Cortex of kidney (tissue), 1 donor: ENCODE data around the gene KIFC3.
"Not testable (repeated sequence)": the region's sequence is repeated elsewhere in the genome, so short reads cannot be mapped to it uniquely, and the experiment has no call there.

Experiments used
- DNase-seq: peaks from one replicate; lab custom pipeline; 2025; lab: John Stamatoyannopoulos, UW

Gene KIFC3

DNA sequence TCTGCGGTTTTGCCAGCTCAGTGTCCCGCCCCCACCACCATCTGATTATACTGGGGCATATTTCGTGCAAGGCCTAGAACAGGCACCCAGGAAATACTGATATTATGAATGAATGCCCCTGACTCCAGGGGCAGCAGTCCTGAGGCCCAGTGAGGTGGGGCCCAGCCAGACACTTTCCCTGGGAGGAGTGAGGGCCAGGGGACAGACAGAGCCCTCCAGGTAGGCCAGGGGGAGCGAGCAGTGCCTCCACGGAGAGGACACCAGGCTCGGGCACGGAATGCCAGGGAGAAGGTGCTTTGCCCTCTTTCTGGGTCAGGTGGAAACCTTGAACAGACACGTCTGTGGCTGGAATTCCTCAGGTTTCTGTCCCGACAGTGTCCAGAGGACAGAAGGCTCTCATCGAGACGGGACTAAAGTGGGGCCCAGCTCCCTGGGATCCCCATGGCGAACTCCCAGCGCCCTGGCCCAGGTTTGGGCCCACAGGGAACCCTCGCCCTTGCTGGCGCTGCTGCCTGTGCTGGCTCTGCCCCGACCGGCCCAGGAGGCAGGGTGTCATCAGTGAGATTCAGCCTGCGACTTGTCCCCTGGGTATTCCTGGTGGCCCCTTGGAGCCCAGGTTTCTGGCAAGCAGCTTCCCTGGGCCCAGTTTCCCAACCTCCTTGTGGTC, 62.4 kb downstream of the KIFC3 start:
- no peak for DNase-seq

DNA sequence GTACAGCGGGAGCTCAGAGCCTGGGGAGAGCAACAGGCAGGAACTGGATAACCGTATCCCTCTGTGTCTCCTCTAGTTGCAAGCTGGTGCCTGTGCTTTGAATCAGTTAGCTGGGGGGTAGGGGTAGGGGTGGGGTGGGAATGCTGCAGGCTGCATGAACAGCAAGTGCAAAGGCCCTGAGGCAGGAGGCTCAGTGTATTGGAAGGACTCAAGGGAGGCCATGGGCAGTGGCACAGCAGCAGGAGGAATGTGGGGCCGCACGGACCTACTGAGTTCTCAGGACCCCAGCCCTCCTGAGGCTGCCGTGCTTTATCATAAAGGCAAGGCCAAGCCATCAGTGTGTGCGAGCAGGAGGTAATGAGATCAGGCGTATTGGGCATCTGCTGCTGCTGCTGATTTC, 63.4 kb downstream of the KIFC3 start:
- no peak for DNase-seq

DNA sequence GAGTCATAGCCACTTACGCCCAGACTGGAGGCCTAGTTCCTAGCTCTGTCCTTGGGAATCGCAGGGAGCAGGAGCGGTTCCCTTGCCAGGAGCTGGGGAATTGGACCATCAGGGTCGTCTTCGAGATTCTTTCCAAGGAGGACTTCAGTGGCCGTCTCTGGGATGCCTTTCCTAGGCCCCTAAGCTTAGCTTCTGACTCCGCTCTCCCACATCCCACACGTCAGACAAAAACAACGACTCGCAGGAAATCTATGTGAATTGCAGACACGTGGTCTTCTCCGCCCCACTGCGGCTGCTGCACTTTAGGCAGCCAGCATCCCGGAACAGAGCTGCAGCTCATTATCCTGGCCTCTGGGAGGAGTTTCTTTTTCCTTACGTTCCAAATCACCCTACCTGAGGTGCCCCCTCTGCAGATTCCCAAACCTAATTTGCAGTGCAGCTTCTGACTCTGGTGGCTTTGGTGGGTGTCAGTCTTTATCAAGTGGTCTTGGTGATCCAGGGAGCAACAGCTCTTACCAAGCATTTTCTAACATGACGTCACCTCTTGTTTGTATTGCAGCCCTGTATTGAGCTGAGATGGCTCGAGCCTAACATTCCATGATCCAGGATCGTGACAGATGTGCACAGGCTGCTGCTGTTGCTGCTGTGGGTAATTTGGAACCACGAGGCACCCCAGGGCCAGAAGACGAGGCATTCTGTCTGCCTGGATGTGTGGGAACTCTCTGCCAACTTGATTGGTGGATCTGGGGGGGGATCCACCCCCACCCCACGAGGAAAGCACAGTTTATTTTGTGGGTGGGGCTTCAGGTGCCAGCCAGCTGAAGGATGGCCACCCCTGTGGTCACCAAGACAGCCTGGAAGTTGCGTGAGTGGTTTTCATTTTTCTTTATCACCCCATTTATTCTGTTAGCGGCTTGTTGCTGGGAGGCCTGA, 65.6 kb downstream of the KIFC3 start:
- DNase-seq, result no peak

DNA sequence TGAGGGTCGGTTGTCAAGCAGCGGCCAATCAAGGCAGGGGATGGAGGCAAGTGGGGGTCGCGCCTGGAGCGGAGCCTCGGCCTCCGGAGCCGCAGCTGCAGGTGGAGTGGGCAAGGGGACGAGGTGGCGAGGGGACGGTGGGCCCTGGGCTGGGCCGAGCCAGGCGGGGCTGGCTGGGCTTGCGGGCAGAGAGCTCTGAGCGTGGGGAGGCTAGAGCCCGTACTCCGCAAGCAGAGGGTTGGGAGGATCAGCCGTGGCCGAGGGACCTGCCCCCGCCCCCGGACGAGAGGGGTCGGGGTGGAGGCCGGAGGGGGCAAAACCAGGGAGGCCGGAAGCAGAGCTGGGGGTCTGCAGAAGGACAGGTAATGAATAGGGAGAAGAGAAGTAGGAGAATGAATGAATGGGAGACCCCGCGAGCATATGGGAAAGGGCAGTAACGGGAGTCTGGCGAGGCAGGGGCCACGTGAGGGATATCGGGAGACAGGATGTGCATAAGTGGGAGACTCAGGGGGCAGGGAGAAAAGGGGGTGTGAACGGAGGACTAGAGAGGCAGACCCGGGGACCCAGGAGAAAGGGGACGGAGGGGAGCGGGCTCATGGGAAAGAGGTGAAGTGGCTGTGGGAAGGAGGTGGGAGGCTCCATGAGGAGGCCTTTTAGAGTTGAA, 66.4 kb downstream of the KIFC3 start, which contains the start of gene KATNB1:
KATNB1 (plus strand) TSS at position 16 of the 664 bp plus-strand sequence. CDS start 1,474 bp downstream, outside the sequence.
- DNase-seq, result no peak

DNA sequence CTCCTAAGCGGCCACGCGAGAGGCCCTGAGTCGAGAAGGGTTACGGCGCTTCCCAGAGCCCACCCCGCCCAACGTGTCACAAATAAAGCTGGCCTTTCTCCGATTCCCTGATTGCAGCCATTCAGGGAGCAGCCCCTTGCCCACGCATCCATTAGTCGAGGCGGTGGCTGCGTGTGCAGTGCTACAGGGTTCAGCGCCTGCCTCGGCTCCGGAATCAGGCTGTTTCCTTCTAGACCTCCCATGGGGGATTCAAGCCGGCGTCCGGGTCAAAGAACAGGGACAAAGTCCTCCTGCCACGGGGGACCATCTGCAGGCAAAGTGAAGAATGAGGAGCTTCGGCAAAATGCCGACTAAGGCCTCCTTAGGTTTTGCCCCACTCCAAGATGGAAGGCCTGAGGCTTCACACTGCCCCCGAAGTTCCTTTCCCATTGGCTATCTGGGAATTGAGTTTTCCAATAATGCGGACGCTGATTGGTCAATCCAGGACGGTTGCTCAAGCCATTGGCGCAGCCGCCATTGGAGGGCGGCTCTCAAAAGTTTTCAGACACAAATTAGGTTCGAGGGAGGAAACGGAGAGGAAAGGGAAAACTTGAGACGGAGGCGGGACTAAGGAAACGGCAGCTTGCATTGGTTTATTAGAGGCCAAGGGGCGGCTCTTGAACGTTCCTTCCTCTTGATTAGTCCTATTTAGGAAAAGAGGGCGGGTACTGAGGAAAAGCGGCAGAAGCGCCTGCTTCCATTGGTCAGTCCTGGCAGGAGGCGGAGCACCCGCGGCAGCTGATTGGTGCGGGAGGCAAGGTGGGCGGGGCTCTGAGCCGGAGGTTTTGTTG, 67.2 kb downstream of the KIFC3 start:
- DNase-seq, result peak; percentile 38

DNA sequence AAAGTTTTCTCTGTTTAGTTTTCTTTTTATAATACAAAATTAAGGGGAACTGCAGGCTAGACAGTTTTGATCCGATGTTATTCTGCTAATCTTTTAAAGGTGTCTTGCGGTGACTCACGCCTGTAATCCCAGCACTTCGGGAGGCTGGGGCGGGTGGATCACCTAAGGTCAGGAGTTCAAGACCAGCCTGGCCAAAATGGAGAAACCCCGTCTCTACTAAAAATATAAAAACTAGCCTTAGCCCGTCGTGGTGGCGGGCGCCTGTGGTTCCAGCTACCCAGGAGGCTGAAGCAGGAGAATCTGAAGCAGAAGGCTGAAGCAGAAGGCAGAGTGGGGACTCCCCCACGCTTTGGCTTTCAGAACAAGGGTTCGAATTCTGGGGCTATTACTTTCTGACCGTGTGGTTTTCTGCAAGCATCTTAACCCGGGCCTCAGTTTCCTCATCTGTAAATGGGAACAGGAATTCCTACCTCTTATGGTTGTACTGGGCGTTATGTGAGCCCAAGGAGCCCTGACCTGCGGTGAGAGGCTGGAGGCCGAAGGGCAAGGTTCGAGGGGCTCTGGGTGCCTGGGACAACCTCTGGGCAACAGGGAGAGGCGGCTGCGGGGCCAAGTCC, 67.9 kb downstream of the KIFC3 start:
- DNase-seq, result no peak

DNA sequence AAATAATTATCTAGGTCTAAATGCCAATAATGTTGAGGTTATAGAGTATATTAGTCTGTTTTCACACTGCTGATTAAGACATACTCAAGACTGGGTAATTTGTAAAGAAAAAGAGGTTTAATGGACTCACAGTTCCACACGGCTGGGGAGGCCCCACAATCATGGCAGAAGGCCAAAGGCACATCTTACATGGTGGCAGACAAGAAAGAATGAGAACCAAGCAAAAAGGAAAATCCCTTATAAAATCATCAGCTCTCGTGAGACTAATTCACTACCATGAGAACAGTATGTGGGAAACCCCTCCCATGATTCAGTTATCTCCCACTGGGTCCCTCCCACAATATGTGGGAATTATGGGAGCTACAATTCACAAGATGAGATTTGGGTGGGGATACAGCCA, 69.6 kb downstream of the KIFC3 start:
- no peak for DNase-seq

DNA sequence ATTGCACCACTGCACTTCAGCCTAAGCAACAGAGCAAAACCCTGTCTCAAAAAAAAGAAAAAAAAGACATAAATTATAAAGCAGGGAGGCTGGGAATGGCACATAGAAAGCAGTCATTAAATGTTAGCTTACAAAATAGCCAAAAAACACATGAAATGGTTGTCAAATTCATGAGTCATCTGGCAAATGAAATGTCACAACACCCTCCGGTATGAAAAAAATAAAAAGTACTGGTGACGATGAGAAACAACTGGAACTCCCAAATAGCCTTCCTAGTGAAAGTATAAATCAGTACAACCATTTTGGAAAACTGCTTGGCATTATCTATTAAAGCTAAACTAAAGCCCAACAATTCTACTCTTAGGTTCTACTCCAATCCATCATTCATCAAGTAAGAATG, 70.3 kb downstream of the KIFC3 start:
- no peak for DNase-seq

DNA sequence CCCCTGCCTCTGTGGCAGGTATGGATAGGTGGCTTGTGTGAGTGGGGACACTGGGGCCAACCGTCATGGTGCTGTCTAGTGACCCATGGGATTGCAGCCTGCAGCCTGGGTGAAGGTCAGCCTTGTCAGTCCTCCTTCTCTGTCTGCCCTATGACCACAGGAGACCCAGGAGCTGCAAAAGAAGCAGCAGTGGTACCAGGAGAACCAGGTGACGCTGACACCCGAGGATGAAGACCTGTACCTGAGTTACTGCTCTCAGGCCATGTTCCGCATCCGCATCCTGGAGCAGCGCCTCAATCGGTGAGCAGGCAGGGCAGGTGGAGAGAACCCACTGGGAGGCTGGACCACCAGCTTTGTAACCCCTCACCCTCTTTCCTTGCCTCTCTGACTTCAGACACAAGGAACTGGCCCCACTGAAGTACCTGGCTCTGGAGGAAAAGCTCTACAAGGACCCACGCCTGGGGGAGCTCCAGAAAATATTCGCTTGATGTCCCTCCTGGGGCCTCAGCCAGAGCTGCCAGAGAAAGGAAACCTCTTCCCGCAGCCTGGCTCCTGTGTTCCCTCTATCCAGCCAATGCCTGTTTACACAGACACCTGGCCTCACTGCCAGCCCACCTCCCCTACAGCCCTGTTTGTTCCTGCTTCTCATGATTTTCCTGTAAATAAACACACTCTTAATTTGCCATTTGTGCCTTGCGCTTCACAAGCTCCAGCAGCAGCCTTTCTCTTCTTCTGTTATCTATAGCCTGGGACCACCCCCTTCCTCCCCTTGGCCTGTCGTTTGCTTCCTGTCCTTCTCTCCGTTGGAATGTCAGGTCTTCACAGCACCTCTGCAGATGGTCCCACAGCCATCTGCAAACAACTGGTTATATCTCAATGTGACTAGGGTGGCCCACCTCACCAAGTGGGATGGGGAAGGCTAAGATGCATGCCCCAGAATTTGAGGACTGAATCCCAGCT, 71.2 kb downstream of the KIFC3 start:
- DNase-seq, result no peak

DNA sequence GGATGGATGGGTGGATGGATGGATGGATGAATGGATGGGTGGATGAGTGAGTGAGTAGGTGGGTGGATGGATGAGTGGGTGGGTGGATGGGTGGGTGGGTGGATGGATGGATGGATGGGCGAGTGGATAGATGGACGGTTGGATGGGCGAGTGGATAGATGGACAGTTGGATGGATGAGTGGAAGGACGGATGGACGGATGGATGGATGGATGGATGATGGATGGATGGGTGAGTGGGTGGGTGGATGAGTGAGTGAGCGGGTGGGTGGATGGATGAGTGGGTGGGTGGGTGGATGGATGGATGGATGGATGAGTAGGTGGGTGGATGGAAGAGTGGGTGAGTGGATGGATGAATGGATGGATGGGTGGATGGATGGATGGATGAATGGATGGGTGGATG, 72.4 kb downstream of the KIFC3 start:
- DNase-seq, result not testable (repeated sequence)

DNA sequence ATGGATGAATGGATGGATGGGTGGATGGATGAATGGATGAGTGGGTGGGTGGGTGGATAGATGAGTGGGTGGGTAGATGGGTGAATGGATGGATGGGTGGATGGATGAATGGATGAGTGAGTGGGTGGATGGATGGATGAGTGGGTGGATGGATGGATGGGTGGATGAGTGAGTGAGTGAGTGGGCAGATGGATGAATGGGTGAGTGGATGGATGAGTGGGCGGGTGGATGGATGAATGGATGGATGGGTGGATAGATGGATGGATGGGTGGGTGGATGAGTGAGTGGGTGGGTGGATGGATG, 73.2 kb downstream of the KIFC3 start:
- DNase-seq, result no peak

DNA sequence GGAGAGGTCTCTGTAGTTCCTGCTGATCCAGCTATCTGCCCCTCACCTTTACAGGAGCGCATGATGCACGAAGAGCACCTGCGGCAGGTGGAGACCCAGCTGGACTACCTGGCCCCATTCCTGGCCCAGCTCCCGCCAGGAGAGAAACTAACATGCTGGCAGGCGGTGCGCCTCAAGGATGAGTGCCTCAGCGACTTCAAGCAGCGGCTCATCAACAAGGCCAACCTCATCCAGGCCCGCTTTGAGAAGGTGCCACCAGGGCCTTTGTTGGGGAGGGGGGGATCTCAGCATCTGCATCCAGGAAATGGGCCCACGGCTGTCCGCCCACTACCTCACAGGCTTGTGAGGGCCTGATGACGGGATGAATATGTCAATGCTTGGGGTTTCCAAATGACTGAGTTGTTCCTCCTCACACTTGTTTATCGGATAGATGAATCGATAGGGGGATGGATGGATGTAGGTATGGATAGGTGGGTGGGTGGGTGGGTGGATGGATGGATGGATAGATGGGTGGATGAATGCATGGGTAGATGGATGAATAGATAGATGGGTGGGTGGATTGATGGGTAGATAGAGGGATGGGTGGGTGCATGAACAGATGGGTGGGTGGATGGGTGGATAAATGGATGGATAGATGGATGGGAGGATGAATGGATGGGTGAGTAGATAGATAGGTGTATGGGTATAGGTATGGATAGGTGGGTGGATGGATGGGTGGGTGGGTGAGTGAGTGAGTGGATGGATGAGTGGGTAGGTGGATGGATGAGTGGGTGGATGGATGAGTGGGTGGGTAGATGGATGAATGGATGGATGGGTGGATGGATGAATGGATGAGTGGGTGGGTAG, 73.7 kb downstream of the KIFC3 start:
- DNase-seq, result no peak

DNA sequence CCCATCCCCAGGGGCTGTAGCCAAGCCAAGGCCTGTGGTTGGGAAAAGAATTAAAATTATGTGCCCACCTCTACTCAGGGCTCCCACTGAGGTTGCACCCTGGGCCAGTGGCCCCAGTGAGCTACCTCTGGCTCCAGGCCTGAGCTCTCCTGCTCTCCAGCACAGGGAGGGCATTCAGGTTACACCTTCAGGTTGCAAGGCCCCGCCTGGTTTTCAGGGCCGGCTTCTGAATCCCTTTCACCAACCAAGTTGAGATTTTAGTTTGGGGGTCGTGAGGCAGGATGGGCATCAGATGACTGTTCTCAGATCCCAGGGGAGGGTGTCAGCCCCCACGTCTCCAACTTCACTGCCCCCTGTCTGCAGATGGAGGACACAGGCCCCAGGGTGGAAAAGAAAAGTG, 74.7 kb downstream of the KIFC3 start:
- DNase-seq, result no peak

DNA sequence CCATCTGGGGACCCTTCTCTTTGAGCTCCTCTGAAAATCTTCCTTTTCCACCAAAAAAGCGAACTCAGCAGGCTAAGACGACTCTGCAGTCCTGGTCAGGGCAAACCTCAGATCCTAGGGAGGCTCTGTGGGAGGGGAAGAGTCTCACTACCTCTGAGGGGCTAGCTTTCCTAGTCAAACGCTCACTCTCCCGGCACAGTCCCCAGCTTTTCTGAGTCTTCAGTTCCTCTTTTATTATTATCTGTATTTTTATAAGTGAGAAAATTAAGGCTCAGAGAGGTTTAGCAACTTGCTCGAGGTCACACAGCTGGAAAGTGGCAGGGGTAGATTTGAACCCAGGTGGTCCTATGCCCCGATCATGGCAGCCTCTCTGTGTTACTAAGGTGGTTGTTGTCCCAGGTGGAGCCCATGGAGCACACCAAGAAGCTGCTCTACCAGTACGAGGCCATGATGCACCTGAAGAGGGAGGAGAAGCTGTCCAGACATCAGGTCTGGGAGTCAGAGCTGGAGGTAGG, 75.8 kb downstream of the KIFC3 start:
- no peak for DNase-seq

DNA sequence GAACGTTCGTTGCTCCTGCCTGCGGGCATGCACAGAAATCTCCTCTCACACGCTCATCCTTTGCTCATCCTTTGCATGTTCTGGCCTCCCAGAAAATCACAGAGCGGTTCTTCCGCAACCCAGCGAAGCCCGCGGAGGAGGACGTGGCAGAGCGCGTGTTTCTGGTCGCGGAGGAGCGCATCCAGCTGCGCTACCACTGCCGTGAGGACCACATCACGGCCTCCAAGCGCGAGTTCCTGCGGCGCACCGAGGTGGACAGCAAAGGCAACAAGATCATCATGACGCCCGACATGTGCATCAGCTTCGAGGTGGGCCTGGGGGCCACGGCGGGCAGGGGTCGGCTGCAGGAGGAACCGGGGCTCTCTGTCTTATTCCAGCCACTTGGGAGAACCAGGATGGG, 76.3 kb downstream of the KIFC3 start:
- no peak for DNase-seq

DNA sequence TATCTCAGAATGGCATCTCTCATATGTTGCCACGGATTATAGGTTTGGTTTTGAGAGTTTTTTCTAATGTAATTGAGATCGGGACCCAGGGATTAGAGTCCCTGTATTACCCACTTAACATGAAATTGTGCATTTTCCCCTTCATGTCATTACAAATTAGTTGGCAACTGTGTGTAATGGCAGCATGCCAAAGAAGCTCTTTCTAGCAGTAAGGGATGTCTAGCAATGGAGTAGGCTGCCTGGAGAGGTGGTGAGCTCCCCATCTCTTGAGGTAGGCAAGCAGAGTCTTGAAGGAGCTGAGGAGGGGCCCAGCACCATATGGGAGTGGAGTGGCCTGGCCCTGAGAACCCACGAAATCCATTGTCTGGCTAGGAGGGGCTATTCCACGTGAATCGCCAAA, 76.7 kb downstream of the KIFC3 start:
- DNase-seq, result no peak

DNA sequence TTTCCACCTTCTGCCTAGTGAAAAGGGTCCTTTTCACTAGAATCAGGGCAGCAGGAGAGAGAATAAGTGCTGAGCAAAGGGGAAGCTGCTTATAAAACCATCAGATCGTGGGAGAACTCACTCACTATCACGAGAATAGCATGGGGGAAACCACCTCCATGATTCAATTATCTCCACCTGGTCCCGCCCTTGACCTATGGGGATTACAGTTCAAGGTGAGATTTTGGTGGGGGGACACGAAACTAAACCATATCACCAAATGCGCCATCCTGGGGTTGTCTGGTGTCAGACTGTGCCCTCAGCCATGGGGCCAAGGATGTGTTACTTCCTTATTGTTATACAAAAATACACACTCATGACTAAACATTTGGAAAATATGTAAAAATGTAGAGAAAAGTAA, 77.1 kb downstream of the KIFC3 start:
- no peak for DNase-seq

DNA sequence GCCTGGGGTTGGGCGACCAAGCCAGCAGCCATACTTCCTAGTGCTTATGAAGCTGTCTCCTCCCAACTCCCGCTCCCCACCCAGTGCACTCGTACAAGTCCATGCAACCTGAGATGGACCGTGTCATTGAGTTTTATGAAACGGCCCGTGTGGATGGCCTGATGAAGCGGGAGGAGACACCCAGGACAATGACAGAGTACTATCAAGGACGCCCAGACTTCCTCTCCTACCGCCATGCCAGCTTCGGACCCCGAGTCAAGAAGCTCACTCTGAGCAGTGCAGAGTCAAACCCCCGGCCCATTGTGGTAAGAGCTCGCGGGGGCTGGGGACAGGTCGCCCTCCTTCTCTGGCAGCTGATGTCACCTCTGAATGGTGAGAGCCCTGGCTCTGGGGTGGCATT, 77.8 kb downstream of the KIFC3 start:
- no peak for DNase-seq

DNA sequence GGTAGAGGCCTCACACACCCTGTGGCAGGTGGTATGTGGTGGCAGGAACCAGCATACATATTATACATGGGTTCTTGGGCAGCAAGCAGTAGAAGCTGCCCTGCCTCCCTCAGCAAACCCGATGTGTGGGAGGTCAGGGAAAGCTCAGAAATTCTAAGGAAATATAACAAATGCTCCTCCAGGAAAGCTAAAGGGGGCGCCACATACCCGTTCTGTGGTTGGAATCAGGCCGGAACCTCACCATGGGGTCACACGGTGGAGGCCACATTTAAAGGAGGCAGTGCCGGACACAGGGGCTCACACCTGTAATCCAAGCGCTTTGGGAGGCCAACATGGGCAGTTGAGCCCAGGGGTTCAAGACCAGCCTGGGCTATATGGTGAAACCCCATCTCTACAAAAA, 79.1 kb downstream of the KIFC3 start:
- DNase-seq, result no peak
